HG03060 (cell line): Measurements from ENCODE around the gene ESYT1.
"Not testable (repeated sequence)": the region's sequence is repeated elsewhere in the genome, so short reads cannot be mapped to it uniquely, and the experiment has no call there.

Source experiments
- ATAC-seq: cut with Tn5 transposase; IDR thresholded peaks from one replicate; pipeline ENCODE4 v1.9.1; 2021; ENCODE audit warnings: low read depth, moderate number of reproducible peaks; ENCODE audit not compliant: unreplicated experiment

ESYT1 gene

DNA sequence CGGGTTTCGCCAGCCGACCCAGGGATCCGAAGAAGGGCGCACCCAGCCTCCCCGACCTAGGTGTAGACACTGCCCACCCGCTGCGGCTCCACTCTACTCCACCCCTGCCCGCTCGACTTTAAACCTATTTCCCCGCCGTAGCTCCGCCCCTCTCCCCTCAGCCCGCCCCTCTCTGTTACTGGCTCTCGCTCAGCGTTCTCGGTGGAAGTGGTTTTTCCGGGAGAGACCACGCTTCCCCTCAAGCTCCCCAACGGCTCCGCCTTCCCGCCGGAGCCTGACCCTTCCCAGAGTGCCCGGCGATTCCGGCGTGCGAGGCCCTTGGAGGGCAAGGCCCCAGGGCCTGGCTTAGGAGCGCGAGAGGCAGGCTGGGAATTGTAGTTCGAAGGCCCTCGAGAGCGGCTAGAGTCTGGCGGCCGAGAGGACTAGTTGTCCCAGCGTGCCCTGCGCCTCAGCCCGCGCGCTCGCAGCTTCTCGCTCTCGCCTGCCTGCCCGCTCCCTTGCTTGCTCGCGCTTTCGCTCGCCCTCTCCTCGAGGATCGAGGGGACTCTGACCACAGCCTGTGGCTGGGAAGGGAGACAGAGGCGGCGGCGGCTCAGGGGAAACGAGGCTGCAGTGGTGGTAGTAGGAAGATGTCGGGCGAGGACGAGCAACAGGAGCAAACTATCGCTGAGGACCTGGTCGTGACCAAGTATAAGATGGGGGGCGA lies 23.8 kb upstream of the ESYT1 start, which contains the start of gene PA2G4:
TSS of gene PA2G4 (plus strand) at position 451 of the 706 bp plus-strand sequence. CDS start at position 630, 179 bp downstream.
- ATAC-seq = peak; percentile 88

DNA sequence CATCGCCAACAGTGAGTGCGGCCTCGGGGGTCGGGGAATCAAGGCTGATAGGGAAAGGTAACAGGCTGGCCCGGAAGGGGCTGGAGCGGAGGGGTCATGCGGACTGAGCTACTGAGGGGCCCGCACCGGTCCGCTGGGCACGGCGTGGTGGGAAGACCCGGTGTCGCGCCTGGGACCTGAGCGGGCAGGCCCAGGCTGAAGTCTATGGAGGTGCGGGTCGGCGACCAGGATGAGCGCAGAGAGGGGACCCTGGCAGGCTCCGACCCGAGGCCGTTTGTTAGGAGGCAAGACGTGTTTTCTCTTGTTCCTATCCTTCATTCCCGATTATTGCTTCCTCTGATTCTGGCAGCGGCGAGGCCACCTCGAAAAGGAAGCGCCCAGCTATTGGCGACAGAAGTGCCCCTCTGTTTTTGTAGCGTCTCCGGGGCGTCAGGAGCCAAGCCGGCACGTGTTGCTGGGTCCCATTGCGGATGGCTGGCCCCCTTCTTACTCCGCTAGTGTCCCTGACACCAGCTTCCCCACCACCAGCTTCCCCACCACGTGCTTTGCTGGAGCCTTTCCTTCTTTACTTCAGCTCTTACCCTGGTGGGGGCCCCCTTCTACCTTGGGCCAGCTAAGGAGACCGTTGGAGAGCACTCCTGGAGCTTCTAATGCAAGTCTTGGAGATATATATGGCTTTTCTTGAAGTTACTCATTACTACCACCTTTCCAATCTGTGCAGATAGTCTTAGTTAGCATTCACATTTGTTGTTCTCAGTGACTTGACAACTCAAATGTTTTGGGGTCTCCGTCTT lies 23.1 kb upstream of the ESYT1 start:
- ATAC-seq = no peak

DNA sequence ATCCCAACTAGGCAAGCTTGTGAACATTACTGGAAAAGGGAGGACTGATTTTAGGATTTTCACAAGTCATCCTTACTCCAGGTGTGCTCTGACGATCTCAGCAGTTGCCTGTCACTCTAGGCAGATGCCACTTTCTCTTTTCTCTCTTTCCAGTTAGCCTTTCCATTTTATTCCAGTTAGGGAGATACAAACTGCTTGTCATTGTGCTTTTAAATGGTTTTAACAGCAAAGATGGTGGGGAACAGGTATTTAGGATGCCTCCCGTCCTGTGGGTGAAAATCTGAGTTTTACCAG lies 22.5 kb upstream of the ESYT1 start:
- no peak for ATAC-seq

- ATAC-seq = no peak
These were observed 20.8 kb upstream of the ESYT1 start for GRCh38 chr12:56107242-56107641.

GRCh38 chr12:56110571-56110970 lies 17.5 kb upstream of the ESYT1 start:
- no peak for ATAC-seq

- no peak for ATAC-seq
These were observed 14.0 kb upstream of the ESYT1 start for GRCh38 chr12:56114084-56114483.

GRCh38 chr12:56115329-56115728 lies 12.7 kb upstream of the ESYT1 start:
- ATAC-seq = no peak

- peak; percentile 26 for ATAC-seq
These were observed 11.6 kb upstream of the ESYT1 start, which contains the start of gene RPL41 for GRCh38 chr12:56116267-56117081. TSS of gene RPL41 (plus strand) at chr12:56116633.

DNA sequence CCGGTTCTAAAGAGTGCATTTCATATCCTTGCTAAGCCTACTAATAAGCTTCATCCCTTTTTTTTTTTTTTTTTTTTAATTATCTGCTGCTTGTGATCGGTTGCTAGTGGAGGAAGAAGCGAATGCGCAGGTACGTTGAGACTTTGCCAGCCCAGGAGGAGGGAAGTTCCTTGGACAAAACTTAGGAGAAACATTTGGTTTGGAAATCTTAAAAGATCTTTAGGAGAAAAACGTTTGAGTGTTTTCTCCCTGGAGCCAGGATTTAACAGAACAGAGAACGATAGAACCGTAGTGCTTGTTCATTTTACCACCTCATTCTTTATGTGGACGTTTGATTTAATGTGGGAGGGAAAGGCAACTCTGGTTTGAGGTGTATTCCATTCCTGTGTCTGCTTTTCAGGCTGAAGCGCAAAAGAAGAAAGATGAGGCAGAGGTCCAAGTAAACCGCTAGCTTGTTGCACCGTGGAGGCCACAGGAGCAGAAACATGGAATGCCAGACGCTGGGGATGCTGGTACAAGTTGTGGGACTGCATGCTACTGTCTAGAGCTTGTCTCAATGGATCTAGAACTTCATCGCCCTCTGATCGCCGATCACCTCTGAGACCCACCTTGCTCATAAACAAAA lies 10.9 kb upstream of the ESYT1 start:
- ATAC-seq = not testable (repeated sequence)

GRCh38 chr12:56117778-56118687 lies 10.0 kb upstream of the ESYT1 start, which contains the start of gene ZC3H10:
TSS of gene ZC3H10 (plus strand) at chr12:56118266. CDS start at chr12:56120563, 2,297 bp downstream.
- peak; percentile 86 for ATAC-seq

GRCh38 chr12:56118688-56119357 lies 9.2 kb upstream of the ESYT1 start:
- no peak for ATAC-seq

GRCh38 chr12:56119361-56119796 lies 8.7 kb upstream of the ESYT1 start:
- no peak for ATAC-seq

DNA sequence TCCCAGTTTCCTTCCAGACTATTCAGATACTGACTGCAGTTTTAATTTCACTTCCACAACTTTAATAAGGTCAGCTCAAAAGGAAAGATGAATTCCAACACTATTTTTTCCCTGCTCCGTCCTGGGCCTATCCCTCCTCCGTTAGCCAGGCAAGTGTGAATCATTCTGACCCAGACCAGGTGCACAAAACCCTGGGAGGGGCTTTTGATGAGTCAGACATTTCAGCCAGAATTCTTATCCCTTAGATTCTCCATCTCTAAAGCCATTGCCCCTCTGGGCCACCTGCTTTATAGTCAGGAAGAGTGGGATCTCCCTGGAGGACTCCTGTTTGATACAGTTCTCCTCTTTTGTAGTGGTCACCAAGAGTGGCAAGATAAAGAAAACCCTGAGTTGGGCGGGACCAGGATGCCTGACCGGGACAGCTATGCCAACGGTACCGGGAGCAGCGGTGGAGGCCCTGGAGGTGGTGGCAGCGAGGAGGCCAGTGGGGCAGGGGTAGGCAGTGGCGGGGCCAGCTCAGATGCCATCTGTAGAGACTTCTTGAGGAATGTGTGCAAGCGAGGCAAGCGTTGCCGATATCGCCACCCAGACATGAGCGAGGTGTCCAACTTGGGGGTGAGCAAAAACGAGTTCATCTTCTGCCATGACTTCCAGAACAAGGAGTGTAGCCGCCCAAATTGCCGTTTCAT lies 7.8 kb upstream of the ESYT1 start:
- ATAC-seq = no peak

DNA sequence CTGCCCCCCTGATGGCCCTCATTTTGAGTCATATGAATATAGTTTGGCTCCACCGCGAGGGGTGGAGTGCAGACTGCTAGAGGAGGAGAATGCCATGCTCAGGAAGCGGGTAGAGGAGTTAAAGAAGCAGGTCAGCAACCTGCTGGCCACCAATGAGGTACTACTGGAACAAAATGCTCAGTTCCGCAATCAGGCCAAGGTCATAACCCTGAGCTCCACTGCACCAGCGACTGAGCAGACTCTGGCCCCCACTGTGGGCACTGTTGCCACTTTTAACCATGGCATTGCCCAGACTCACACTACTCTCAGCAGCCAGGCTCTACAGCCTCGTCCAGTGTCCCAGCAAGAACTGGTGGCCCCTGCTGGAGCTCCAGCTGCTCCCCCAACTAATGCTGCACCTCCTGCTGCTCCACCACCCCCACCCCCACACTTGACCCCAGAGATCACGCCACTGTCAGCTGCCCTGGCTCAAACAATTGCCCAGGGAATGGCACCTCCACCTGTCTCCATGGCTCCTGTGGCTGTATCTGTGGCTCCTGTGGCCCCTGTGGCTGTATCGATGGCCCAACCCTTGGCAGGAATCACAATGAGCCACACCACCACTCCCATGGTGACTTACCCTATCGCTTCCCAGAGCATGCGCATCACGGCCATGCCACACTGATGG lies 6.7 kb upstream of the ESYT1 start:
- ATAC-seq = no peak

GRCh38 chr12:56122637-56123036 lies 5.4 kb upstream of the ESYT1 start:
- ATAC-seq = no peak

DNA sequence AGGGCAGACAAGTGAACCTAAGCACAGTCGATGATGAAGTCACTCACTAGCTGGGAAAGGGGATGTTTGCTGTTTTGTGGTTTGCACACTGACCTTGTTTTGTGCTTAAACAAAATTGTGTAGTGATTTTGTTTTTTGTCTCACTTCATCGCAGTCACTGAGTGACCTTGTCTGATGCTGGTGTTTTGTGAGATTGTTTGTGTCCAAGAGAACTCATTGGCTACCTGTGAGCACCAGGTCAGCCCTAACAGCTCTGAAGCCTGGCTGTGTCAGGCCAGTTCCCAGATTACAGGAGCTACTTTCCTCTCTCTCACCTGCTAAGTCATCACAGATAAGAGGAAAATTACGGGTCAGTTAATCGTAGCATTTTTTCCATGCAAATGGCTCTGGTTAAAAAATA lies 3.9 kb upstream of the ESYT1 start:
- ATAC-seq = no peak

GRCh38 chr12:56126732-56127239 lies 1.3 kb upstream of the ESYT1 start:
- ATAC-seq = no peak

DNA sequence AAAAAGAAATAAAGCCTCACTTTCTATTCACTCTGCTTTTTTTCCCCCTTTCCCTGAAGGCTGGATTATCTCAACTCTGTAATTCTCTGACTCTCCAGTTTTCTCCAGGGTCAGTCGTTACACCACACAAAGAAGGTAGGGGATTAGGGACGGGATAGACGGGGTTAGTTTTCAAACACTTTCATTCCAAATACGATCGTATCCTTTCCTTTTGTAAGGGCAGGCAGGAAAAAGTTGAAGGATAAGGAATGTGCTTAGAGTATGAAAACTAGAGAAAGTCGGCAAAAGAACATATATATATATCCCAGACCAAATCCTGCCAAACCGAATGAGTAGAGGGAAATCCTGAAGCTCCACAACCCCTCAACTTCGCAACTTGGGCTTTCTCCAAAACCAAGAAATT lies 581 bp upstream of the ESYT1 start:
- ATAC-seq = no peak
